WTC11 (cell line): ENCODE results near the gene ZC3HAV1L. TPM values are rescaled to one million over a fixed set of nuclear protein-coding genes. Genes with fewer than 3 reads are reported as not detected.

Source experiments
- ATAC-seq: fragments of 200-7000 bp; cut with Tn5 transposase; 2 replicates; pipeline ENCODE4 v1.10.0; 2021; ENCODE audit warnings: mild to moderate bottlenecking, moderate library complexity
- CTCF ChIA-PET: fragments of 300-600 bp; sonication (Branson Sonifier 250); formaldehyde crosslinking; loops from one replicate; lab custom pipeline; 2021; ENCODE audit warnings: antibody characterized with exemption; lab: Charles Lee
- POLR2A ChIA-PET: fragments of 350-600 bp; sonication (Branson Sonifier 250); formaldehyde crosslinking; loops from one replicate; lab custom pipeline; 2021; ENCODE audit warnings: antibody characterized with exemption; lab: Charles Lee
- DNase-seq: peaks from one replicate; pipeline ENCODE4 v3.0.0; 2021; ENCODE audit warnings: low spot score
- H3K27ac Mint-ChIP-seq: 2 replicates; pipeline ENCODE4 v1.8.0; 2021; ENCODE audit warnings: mixed read lengths
- H3K27me3 Mint-ChIP-seq: 2 replicates; pipeline ENCODE4 v1.8.0; 2021; ENCODE audit warnings: low read depth, mild to moderate bottlenecking, moderate library complexity, mixed read lengths
- H3K36me3 Mint-ChIP-seq: 2 replicates; pipeline ENCODE4 v1.8.0; 2021; ENCODE audit warnings: mixed read lengths
- H3K4me1 Mint-ChIP-seq: 2 replicates; pipeline ENCODE4 v1.8.0; 2022; ENCODE audit warnings: mixed read lengths
- H3K4me3 Mint-ChIP-seq: 2 replicates; pipeline ENCODE4 v1.8.0; 2021; ENCODE audit warnings: mild to moderate bottlenecking, moderate library complexity, mixed read lengths
- H3K9me3 Mint-ChIP-seq: 2 replicates; pipeline ENCODE4 v1.8.0; 2021; ENCODE audit warnings: mixed read lengths
- CREB1 ChIP-seq: sonication (generic); formaldehyde crosslinking; IDR thresholded peaks from 2 replicates; pipeline ENCODE4 v1.8.0; 2023; ENCODE audit warnings: mild to moderate bottlenecking, missing genetic modification reagents
- E2F1 ChIP-seq: sonication (generic); formaldehyde crosslinking; IDR thresholded peaks from 2 replicates; pipeline ENCODE4 v1.8.0; 2022; ENCODE audit warnings: mild to moderate bottlenecking, missing genetic modification reagents
- GABPB1 ChIP-seq: sonication (generic); formaldehyde crosslinking; IDR thresholded peaks from 2 replicates; pipeline ENCODE4 v1.8.1; 2023; ENCODE audit warnings: mild to moderate bottlenecking, missing genetic modification reagents
- MXD4 ChIP-seq: fragments of 250-450 bp; sonication (Bioruptor Pico); IDR thresholded peaks from 2 replicates; pipeline ENCODE4 v1.8.0; 2021; ENCODE audit warnings: mild to moderate bottlenecking, moderate library complexity, borderline replicate concordance
- NR3C1 ChIP-seq: sonication (generic); formaldehyde crosslinking; conservative IDR thresholded peaks from 2 replicates; pipeline ENCODE4 v1.8.1; 2023; ENCODE audit warnings: low read depth, mild to moderate bottlenecking, missing genetic modification reagents
- SMAD4 ChIP-seq: sonication (generic); formaldehyde crosslinking; IDR thresholded peaks from 2 replicates; pipeline ENCODE4 v1.8.0; 2022; ENCODE audit warnings: mild to moderate bottlenecking, missing genetic modification reagents
- SP1 ChIP-seq: sonication (generic); formaldehyde crosslinking; conservative IDR thresholded peaks from 2 replicates; pipeline ENCODE4 v1.8.1; 2022; ENCODE audit warnings: missing genetic modification reagents
- TCF7 ChIP-seq: sonication (generic); formaldehyde crosslinking; IDR thresholded peaks from 2 replicates; pipeline ENCODE4 v1.8.0; 2022; ENCODE audit warnings: mild to moderate bottlenecking, low read depth, missing genetic modification reagents, moderate library complexity
- TEAD1 ChIP-seq: sonication (generic); formaldehyde crosslinking; IDR thresholded peaks from 2 replicates; pipeline ENCODE4 v1.8.0; 2022; ENCODE audit warnings: mild to moderate bottlenecking, missing genetic modification reagents
- ZNF138 ChIP-seq: sonication (generic); formaldehyde crosslinking; conservative IDR thresholded peaks from 2 replicates; pipeline ENCODE4 v1.8.1; 2022; ENCODE audit warnings: mild to moderate bottlenecking, moderate library complexity, missing genetic modification reagents
- ZSCAN18 ChIP-seq: fragments of 250-450 bp; sonication (Bioruptor Pico); IDR thresholded peaks from 2 replicates; pipeline ENCODE4 v2.1.2; 2022; ENCODE audit warnings: mild to moderate bottlenecking, moderate library complexity
- total RNA-seq: library from RNA; stranded (reverse); gene quantifications from 3 replicates; pipeline ENCODE4 v1.2.3, GENCODE V29; 2021
- TF ChIP-seq, protein P1 (sequence below): sonication (generic); formaldehyde crosslinking; IDR thresholded peaks from 2 replicates; pipeline ENCODE4 v1.8.1; 2022; ENCODE audit warnings: low read depth, mild to moderate bottlenecking, moderate library complexity, missing genetic modification reagents, borderline replicate concordance

Gene ZC3HAV1L
- total RNA-seq, 1 experiment from 2014 or later = 5.8 TPM

- Mint-ChIP-seq H3K36me3 (no peaks in the 10 kb centered on the region), H3K4me1 (peaks cover 47% of the 10 kb centered on the region), H3K9me3 (no peaks in the 10 kb centered on the region), H3K27me3 (peaks cover 28% of the 10 kb centered on the region), H3K27ac (peak overlapping the region; percentile 52; the same call in 1 of the 2 replicates), H3K4me3 (peak overlapping the region; percentile 83)
- CTCF ChIA-PET = interaction anchor here (0.8 to 2.6 kb wide), 6 partner anchors 37 to 1226 kb away, joined by 3 to 8 read pairs (median 3); no protein-coding TSS in a partner anchor
- 0 out of 2 replicates have a peak, but pooled peaks have one; percentile 27 for TF ChIP-seq NR3C1 (CRISPR knock-in tag)
- TF ChIP-seq, protein P1, sequence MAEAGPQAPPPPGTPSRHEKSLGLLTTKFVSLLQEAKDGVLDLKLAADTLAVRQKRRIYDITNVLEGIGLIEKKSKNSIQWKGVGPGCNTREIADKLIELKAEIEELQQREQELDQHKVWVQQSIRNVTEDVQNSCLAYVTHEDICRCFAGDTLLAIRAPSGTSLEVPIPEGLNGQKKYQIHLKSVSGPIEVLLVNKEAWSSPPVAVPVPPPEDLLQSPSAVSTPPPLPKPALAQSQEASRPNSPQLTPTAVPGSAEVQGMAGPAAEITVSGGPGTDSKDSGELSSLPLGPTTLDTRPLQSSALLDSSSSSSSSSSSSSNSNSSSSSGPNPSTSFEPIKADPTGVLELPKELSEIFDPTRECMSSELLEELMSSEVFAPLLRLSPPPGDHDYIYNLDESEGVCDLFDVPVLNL (CRISPR knock-in tag) = no peak
- POLR2A ChIA-PET = no interaction called here
- DNase-seq (peak; percentile 49), ATAC-seq (no peak; the same call in none of the 2 replicates)
Observed at GRCh38 chr7:138980563-138981291, 55.1 kb downstream of the ZC3HAV1L start.

GRCh38 chr7:138979988-138980562, 55.8 kb downstream of the ZC3HAV1L start:
- H3K9me3 Mint-ChIP-seq = no peaks in the 10 kb centered on the region
- no peak overlapping the region for H3K27ac Mint-ChIP-seq
- H3K27me3 Mint-ChIP-seq = peaks cover 28% of the 10 kb centered on the region
- H3K36me3 Mint-ChIP-seq = no peaks in the 10 kb centered on the region
- no peak for TF ChIP-seq CREB1
- no peak for TF ChIP-seq ZNF138 (CRISPR knock-in tag)
- no peak for TF ChIP-seq SMAD4 (CRISPR knock-in tag)
- ATAC-seq (no peak), DNase-seq (no peak)
- peak overlapping the region; percentile 83 for H3K4me3 Mint-ChIP-seq
- POLR2A ChIA-PET = no interaction called here
- CTCF ChIA-PET = interaction anchor here (0.8 to 2.6 kb wide), 5 partner anchors 38 to 1225 kb away, joined by 3 to 8 read pairs (median 3); no protein-coding TSS in a partner anchor
- peaks cover 54% of the 10 kb centered on the region for H3K4me1 Mint-ChIP-seq

DNA sequence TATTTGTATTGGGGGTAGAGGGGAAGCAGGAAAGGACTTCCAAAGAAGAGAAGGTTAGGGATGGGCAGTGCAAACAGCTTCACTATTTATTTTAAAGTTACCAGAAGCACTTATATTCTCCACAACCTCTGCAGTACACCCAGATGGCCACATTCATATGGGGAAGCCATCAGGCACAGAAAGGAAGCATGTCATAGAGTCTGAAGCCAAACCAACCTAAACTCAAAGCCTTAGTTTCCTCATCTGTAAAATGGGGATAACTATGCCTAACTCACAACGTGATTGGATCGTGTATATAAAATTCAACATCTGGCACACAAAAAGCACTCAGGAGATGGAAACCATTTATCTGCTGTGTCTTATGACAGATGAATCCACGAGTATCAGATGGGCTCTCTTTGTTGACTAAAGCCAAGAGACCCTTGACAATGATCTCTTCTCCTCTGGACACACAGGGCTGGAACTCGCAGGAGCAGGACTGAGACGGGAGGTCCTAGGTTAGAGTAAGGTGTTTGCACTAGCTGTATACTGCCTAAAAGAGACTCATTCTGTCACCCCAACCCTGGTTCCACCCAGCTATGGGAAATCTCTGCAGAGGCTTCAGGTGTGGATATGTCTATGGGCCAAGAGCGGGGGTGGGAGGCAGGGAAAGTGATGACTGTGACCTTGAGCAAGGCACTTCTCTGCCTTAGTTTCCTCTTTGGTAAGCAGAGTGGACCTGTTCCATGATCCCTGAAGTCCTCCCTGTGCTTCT, 56.4 kb downstream of the ZC3HAV1L start:
- ChIA-PET CTCF (interaction anchor here (0.8 to 1.8 kb wide), 4 partner anchors 17 to 96 kb away, joined by 3 to 4 read pairs (median 3); no protein-coding TSS in a partner anchor), POLR2A (no interaction called here)
- no peaks in the 10 kb centered on the region for H3K36me3 Mint-ChIP-seq
- H3K4me3 Mint-ChIP-seq = peak overlapping the region; percentile 83
- peaks cover 61% of the 10 kb centered on the region for H3K4me1 Mint-ChIP-seq
- H3K27me3 Mint-ChIP-seq = peaks cover 28% of the 10 kb centered on the region
- ATAC-seq (no peak), DNase-seq (no peak)
- no peak for TF ChIP-seq TCF7
- no peak for TF ChIP-seq MXD4 (CRISPR knock-in tag)
- no peak for TF ChIP-seq E2F1 (CRISPR knock-in tag)
- no peak for TF ChIP-seq ZSCAN18 (CRISPR knock-in tag)
- no peak for TF ChIP-seq GABPB1
- TF ChIP-seq SP1 (CRISPR knock-in tag) = no peak
- TF ChIP-seq NR3C1 (CRISPR knock-in tag) = no peak
- no peak for TF ChIP-seq TEAD1 (CRISPR knock-in tag)
- no peaks in the 10 kb centered on the region for H3K9me3 Mint-ChIP-seq
- H3K27ac Mint-ChIP-seq = no peak overlapping the region
